Measurements from ENCODE around the gene NR1D2.

DNA sequence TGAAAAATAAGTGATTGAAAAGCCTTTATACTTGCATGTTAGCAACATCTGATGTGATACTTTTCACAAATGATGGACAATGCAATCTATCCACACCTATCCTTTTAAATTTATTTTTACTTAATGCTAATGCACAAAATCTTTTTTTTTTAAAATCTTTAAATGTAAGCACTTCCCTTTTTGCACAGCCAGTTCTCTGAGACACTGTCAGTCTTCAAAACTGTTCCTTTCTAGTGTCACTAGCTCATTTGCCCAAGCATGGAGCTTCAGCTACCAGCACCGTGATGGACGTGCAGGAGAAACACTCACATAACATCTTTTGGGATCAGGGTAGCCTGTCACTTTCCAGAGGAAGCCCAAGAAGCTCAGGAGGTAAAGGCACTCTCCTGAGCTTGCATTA lies 50.1 kb downstream of the NR1D2 start:
- no peak for TF ChIP-seq POLR2A (IDR thresholded peaks at IDR 0.05)
- TF ChIP-seq, protein P1, sequence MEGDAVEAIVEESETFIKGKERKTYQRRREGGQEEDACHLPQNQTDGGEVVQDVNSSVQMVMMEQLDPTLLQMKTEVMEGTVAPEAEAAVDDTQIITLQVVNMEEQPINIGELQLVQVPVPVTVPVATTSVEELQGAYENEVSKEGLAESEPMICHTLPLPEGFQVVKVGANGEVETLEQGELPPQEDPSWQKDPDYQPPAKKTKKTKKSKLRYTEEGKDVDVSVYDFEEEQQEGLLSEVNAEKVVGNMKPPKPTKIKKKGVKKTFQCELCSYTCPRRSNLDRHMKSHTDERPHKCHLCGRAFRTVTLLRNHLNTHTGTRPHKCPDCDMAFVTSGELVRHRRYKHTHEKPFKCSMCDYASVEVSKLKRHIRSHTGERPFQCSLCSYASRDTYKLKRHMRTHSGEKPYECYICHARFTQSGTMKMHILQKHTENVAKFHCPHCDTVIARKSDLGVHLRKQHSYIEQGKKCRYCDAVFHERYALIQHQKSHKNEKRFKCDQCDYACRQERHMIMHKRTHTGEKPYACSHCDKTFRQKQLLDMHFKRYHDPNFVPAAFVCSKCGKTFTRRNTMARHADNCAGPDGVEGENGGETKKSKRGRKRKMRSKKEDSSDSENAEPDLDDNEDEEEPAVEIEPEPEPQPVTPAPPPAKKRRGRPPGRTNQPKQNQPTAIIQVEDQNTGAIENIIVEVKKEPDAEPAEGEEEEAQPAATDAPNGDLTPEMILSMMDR (IDR thresholded peaks at IDR 0.05) = no peak
- TF ChIP-seq POLR2AphosphoS5 (IDR thresholded peaks at IDR 0.05; ENCODE audit: insufficient read depth in 1 of 2, low read depth in 1 of 2) = no peak

Measured in vagina (tissue), 2 donors.